NK-92 treated with Interleukin-12 subunit alpha and Interleukin-12 subunit beta, amount 100 ng/mL, for 24 hours (cell line): Measurements from ENCODE around the gene FBN1.

Source experiments
- DNase-seq: peaks from one replicate; lab custom pipeline; 2025; lab: John Stamatoyannopoulos, UW

The FBN1 gene

DNA sequence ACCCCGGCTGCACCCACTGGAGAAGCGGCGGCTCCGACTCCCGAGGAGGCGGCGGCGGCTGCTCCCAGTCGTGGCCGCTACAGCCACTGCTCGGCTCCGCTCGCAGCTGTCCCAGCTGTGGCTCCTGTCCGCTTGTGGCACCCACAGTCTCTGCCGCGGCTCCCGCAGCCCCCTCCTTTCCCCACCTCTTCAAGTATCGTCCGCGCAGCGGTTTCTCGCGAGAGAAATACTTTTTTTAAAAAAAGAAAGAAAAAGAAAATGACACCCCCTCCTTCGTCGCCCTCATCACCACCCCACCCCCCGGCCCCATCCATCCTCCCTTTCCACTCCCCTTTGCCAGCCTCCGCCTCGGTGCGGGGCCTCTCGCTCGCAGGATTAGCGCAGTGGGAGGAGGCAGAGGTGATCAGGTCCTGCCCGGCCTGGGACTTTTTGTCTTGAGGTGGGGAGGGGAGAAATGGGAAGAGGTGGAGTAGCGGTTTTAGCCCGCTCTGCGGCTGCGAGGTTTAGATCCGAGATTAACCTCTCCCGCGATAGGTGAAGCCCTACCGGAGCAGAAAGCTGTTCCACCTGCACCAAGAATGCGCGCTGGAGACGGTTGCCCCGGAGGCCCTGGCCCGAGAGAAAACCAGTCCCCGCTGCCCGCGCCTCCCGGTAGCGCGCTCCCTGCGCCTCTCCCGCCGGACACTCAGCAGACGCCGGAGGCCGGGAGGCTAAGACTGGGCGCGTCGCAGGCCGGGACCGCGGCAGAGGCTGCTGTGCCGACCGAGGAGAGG is at the start of gene FBN1:
Gene FBN1 (minus strand): TSS at position 152 of the 773 bp plus-strand sequence. CDS start 940 bp downstream, outside the sequence.
- DNase-seq, result no peak

DNA sequence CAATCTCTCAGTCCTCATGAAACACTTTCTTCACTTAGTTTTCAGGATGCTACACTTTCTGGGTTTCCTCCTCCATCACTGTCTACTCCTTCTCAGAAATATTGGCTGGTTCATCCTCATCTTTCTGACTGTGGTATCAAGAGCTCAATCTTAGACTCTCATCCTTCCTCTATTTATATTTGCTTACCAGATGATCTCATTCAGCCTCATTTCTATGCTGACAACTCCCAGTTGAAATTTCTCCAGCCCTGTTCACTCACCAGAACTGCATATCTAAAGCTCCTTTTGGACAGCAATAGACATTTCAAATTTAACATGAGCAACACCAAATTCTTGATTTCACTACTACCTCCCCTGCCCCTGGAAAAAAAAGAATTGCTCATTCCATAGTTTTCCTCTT is 48.0 kb upstream of the FBN1 start:
- no peak for DNase-seq

DNA sequence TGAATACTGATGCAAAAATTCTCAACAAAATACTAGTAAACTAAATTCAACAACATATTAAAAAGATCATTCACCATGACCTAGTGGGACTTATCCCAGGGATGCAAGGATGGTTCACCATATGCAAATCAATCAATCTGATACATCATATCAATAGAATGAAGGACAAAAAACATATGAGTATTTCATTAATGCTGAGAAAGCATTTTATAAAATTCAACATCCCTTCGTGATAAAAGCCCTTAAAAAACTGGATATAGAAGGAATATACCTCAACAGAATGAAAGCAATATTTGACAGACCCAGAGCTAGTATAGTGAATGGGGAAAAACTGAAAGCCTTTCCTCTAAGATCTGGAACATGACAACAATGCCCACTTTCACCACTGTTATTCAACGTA is 43.0 kb upstream of the FBN1 start:
- DNase-seq, result no peak

DNA sequence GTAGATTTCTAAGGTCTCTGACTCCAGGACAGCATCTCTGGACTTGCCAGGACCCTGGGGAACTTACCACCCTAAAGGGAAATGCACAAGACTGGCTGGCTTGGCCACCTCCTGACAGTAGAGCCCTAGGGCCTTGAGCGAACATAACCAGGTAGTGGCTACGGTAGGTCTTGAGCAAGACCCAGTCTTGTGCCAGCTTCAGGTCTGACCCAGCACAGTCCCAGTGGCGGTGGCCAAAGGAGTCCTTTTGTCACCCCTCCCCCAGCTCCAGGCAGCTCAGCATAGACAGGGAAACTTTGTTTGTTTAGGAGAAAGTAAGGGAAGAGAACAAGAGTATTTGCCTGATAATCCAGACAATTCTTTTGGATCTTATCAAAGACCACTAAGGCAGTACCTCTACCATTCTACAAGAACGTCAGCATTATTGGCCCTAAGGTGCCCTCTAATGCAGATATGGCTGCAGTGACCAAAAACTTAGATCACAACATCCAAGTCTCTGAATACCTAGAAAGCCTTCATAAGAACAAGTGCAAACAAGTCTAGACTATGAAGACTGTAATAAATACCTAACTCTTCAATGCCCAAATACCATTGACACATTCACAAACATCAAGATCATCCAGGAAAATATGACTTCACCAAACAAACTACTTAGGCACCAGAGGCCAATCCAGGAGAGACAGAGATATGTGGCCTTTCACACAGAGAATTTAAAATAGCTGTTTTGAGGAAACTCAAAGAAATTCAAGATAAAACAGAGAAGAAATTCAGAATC is 38.7 kb upstream of the FBN1 start:
- DNase-seq, result no peak

DNA sequence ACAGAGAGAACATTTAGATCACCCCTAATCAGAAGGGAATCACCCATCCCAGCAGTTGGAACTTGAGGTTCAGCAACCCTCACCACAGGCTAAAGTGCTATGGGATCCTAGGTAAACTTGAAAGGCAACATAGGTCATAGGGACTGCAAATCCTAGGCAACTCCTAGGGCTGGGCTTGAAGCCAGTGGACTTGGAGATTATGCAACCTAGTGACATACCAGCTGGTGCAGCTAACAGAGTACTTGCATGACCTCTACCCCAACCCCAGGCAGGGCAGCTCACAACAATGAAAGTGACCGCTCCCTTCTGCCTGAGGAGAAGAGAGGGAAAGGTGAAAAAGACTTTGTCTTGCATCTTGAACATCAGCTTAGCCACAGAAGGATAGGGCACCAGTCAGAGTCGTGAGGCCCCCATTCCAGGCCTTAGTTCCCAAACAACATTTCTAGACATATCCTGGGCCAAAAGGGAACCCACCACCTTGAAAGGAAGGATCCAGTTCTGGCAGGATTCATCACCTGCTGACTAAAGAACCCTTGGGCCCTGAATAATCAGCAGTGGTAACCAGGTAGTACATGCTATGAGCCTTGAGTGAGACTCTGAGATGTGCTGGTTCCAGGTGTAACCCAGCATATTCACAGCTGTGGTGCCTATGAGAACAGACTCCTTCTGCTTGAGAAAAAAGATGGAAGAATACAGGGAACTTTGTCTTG is 37.6 kb upstream of the FBN1 start:
- no peak for DNase-seq

DNA sequence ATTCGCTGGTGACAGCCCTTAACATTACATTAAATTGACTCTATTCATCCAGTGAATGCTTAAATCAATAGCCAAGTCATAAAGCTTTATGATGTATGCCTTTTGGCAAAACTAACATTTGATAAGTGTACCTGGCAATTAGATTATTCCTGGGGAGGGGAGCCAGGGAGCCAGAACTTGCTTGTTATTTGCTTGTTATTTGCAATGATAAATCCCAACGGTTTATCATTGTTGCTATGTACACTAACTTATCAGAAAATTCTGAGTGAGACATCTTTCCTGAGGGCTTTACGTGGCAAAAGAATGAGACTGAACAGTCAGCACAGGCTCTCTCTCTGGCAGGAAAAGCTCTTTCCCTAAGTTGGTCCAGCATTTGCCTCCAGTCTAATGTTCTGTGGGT is 35.8 kb upstream of the FBN1 start:
- no peak for DNase-seq

DNA sequence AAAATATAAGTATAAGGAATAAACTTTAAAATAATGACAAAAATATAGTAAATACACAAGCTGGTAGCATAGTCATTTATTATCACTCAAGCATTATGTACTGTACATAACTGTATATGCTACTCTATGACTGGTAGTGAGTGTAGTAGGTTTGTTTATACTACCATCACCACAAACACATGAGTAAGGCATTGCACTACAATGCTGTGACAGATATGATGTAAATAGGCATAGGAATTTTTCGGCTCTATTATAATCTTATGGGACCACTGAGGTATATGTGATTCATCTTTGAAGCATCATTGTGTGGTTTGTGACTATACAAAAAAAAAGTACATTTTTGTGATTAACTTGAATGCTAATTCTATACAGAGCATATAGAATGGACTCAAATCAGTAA is 35.3 kb upstream of the FBN1 start:
- no peak for DNase-seq

DNA sequence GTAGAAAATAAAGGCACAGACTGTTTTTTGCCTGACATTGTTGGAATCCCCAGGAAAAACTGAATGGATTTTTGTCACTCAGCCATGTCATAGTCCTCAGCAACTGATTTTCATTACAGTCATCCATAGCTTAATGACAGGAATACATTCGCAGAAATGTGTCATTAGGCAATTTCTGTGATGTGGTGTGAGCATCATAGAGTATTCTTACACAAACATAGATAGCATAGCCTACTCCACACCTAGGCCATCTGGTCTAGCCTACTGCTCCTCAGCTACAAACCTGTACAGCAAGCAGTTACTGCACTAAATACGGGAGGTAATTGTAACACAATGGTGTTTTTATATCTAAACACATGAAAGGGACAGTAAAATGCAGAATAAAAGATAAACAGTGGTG is 34.4 kb upstream of the FBN1 start:
- no peak for DNase-seq

DNA sequence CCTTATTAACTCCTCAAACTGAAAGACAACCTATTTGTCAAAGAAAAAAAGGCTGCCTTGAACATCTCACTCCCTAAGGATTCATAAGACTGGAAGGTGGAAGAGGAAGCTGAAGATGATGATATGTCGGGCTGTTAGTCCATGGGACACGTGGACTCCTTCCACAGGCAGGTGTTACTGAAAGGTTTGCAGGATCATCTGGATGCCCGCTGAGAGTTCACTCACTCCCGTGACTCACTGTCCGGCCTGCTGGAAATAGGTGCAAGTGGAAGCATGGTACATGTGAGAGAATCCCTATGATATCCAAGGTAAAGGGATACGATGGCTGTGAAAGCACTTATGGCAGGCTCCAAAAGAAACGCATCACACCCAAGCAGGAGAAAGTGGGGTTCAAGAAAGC is 33.3 kb upstream of the FBN1 start:
- no peak for DNase-seq

DNA sequence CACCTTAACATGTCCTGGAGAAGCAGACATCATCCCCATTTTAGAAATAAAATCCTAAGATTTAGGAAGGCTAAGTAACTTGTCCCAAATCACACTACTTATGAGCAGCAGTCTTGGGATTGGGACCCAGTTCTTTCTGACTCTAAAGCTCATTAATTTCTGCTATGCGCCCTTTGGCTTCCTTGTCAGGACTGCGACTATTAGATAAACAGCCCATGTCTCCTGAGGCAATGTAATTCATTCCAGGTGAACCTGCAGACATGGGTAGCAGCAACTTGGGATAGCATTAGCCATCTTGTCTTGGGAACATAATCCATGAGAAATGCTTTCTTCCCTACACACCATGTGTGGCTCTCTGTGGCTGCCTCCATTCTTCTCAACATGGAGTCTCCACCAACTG is 32.3 kb upstream of the FBN1 start:
- DNase-seq, result no peak

DNA sequence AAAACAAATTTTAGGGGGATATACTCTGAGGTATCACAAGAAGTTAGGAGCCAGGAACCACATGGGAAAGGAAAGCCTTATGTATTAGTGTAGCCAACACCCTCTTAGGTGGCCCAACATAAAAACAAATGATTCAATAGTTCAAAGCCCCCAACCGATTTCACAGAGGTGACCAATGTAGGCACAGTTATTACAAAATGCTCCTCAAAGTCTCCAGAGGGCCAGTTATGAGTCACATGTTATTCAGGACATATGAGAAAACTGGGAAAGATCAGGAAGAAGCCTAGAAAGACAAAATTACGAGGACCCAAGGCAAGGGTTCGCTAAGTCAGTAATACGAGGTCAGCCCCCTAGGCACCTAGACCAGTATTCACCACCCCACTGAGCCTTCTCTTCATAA is 29.9 kb upstream of the FBN1 start:
- DNase-seq, result no peak

DNA sequence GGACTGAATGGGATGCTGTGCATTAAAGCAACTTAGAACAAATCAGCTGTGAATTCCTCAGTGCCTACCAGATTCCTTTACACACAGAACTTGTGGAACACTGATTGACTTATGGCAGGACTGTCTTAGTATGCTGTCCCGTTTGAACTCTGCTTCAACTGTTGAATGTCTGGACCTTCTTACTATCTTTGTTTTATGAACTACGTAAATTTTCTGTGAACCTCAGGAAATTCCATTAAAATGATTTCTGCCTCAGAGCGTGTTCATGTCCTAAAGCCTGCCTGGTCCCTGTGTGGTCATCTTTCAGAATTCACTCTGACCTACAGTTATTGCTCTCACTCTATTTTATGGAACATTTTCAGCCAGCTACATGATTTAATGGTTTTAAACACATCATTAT is 29.4 kb upstream of the FBN1 start:
- no peak for DNase-seq

DNA sequence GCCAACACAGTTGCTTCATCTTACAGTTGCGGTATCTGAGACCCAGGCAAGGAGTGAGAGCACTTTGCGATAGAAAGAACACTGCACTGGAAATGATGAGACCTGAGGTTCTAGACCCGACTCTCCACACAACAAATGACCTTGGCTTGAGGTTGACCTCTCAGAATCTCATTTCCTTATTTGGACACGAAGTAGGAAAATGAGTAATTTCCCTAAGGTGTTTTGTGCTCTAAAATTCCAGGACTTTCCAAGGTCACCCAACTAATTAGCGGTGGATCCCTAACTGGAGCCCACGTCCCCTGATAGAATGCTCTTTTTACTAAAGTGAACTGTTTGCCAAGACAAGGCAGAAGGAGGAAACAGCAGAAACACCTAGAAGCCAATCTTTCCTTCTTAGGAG is 26.7 kb upstream of the FBN1 start:
- DNase-seq, result no peak

DNA sequence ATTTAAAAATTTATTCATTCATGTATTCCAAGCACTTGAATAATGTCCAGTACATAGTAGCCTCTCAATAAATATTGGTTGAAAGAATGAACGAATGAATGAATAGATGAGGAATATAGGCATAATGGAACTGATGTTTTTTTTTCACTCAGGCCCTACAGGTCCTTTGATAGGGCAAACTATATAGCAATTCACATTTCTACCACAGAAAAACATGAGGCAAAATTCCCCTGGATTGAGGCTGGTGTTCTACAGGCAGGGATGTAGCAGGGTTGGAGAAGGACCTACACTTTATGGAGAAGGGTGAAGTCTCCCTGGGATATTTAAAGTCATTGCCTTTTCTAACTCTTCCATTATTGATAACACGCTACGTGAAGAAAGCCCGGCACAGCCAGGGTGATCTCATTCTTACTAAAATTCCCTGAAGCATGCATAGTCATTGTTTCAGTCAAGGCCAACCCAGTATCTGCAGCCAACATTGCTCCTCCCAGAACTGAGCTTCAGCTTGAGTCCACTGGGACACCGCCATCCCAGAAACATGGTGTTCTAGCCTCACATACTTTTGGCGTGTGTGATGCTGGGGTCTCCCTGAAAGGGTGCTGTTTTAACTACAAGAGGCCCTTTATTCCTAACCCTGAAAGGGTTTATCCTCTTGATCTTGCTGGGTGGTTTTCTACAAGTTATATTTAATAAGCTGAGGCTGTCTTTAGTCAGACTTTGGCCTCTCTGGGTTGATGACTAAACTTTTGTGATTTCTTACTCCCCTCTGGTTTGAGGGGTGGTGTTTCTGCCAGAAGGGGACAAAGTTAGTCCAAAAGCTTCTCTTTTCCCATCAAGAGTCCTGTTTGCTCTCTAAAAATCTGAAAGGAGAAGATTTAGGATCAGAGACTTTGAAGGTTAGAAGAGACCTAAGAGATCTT is 25.9 kb upstream of the FBN1 start:
- no peak for DNase-seq

DNA sequence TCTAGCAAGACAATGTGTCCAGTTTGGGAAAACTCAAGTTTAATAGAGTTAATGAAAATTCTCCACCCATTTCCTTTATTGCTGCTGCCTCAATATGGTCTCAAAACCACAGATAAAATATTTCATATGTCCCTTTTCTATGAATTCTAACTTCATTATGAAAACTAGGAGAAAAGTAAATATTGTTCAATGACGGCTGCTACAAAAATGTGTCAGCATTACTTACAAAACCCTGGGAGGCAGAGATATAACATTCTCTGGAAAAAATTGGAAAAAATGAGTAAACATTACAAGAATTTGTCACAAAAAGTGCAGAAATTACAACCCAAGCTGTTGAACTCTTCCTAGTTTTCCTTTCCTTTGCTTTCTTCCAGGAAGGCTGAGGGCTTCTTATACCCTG is 22.2 kb upstream of the FBN1 start:
- DNase-seq, result no peak

DNA sequence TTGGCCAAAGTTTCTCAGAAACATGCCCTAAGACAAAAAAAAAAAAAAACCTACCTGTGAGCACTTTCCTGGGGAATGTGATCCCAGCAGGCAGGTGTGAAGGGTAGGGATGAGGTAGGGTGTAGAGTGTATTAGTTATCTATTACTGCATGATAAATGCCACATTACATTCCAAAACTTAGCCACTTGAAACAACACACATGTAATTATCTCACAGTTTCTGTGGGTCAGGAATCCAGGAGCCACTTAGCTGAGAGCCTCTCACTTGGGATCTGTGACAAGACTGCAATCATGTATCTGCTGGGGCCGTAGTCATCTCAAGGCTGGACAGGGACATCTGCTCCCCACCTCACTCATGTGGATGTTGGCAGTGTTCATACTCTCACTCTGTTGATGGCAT is 18.9 kb upstream of the FBN1 start:
- DNase-seq, result no peak

DNA sequence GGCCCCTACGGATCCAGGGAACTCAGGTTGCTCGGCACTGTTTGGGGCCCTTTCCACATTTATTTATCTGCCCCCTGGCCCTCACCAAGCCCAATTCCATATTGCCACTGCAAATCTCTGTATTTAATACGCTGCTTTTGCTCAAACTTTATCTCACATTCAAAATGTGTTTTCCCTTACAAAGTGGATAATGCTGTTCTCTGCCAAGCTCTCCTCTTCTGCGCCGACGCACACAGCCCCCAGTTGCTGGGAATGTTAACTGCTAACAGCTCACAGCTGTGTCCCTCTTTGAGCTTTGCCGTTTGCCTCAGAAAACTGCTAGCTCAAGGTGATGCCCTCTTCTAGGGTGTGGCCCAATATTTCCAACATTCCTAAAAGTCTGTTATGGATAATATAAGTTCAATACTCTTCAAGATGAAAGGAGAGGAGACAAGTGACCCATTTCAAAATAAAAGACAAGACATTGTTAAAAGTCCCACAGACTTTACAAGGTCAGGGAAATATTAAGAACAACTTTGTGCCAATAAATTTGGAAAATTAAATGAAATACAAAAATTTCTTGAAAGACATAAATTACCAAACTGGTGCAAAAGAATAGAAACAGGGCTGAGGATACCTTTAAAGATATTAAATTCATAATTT is 12.6 kb upstream of the FBN1 start:
- no peak for DNase-seq

DNA sequence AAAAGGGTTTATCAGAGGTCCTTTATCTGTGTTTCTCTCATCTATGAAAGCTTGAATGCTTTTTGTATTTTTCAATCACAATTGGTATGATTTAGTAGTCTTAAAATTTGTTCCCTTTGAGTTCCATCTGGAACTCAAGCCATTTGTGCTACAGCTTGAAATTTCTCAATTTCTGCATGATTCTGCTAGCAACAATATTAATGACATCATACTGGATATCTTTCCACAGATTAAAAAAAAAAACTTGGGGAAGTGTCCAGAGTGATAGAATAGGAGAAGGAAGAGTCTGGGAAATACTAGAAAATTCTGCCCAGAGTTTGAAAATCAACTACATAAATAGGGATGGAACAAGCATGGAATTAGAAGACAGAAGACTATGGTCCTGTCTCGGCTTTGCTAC is 9.3 kb upstream of the FBN1 start:
- no peak for DNase-seq

DNA sequence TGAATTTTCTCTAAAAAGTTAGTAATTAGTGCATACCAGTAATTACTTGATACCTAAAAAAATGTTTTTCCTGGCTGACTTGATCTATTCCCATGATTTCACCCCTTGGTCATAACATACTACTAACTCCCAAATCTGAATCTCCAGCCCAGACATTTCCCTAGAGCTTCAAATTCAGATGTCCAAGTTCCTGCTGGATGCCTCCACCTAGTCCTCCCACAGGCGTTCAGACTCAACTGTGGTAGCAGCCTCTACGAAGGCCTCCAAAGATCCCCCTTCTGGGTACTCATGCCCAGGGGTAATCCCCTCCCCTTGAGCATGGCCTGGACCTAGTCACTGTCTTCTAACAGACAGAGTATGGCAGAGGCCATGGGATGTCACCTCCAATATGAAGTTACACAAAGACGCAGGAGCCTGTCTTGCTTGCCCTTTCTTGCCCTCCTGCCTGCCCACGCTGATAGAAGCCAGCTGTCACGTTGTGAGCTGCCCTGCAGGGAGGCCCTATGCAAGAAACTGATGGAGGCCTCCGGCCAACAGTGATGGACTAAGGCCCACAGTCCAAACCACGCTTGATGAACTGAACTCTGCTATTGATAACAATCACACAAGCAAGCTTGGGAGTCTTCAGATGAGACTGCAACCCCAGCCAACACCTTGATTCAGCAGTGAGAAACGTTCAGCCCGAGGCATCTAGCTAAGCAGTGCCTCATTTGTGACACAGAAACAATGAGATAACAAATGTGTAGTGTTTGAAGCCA is 8.6 kb upstream of the FBN1 start:
- no peak for DNase-seq

DNA sequence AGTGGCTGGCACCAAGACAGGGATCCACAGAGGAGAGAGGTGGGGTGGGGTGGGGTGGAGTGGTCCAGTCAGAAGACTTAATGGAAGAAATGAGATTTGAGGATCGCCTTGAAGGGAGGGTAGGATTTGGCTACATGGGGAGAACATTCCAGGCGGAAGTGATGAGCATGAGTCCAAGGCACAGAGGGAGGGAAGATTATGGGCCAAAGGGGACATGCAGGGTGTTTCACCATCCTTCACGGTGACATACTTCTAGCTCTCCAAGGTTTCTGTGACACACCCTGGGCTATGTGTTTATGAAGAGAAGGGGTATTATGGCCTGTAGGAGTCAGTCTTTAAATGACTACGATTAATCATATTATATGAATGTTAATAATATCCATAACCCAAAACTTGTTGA is 7.7 kb upstream of the FBN1 start:
- no peak for DNase-seq
